Ecto neural progenitor cell (in vitro differentiated cells): ENCODE data around the gene PEAK1.

Source experiments
- DNase-seq: peaks from one replicate; pipeline ENCODE4 v3.0.0-alpha.2; 2018; ENCODE audit warnings: low spot score

PEAK1 gene

DNA sequence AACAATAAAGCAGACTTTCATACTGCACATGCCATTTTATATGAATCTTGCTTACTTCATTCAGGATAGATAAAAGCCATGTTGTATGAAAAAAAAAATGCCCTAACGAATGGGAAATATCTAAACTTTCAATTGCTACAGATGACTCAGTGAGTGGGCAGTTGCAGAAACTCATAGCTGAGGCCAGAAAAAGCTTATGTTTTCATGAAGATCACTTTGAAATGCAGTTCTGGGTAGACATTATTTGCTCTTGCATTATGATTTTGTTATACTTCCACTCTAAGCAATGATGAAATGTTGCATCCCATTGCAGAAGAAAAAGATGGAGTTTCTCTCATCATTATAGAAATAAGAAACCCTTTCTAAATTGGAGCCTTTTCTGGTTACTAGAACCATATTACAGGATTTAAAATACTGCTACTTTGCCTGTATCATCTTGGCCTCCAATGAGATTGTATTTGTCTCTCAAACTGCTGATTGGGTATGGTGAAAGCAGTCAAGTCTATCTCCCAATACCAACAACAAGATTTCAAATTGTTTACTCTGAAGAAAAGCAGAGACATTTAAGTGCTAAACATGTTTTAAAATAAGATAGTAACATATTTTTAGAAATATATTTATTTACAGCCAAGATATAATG, 17.0 kb downstream of the PEAK1 start:
- no peak for DNase-seq

DNA sequence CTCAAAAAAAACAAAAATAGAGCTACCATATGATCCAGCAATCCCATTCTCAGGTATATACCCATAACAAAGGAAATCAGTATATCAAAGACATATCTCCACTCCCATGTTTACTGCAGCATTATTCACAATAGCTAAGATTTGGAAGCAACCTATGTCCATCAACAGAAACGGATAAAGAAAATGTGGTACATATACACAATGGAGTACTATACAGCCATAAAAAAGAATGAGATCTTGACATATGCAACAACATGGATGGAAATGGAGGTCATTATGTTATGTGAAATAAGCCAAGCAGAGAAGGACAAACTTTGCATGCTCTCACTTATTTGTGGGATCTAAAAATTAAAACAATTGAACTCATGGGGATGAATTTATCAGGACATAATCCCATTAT, 19.6 kb downstream of the PEAK1 start:
- DNase-seq = no peak

DNA sequence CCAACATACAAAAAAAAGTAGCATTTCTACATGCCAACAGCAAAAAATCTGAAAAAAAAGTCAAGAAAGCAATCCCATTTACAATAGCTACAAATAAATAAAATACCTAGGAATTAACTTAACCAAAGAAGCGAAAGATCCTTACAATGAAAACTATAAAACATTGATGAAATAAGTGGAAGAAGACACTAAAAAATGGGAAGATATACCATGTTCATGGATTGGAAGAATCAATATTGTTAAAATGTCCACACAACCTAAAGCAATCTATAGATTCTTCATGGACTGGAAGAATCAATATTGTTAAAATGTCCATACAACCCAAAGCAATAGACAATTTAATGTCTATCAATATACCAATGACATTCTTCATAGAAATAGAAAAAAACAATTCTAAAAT, 21.0 kb downstream of the PEAK1 start:
- DNase-seq = no peak

DNA sequence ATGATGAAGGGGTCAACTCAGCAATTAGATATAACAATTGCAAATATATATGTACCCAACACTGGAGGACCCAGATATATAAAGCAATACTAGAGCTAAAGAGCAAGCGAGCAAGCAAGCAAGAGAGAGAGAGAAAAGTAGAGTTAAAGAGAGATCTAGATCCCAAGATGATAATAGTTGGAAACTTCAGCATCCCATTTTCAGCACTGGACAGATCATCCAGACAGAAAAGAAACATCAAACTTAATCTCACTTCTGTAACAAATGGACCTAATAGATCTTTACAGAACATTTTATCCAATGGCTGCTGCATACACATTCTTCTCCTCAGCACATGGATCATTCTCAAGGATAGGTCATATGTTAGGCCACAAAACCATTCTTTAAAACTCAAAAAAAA, 23.2 kb downstream of the PEAK1 start:
- no peak for DNase-seq

DNA sequence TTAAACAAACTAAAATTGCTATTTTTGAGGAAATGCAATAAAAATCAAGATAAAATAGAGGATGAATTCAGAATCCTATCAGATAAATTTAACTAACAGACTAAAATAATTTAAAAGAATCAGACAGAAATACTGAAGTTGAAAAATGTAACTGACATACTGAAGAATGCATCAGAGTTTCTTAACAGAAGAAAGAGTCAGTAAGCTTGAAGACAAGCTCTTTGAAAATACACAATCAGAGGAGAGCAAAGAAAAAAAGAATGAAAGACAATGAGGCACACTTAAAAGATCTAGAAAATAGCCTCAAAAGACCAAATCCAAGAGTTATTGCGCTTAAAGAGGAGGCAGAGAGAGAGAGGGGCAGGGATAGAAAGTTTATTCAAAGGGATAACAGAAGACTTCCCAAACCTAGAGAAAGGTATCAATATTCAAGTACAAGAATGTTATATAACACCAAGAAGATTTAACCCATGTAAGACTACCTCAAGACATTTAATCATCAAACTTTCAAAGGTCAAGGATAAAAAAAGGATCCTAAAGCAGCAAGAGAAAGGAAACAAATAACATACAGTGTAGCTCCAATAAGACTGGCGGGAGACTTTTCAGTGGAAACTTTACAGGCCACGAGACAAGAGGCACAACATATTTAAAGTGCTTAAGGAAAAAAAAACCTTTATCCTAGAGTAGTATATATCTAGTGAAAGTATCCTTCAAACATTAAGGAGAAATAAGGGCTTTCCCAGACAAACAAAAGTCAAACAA, 24.7 kb downstream of the PEAK1 start:
- no peak for DNase-seq

DNA sequence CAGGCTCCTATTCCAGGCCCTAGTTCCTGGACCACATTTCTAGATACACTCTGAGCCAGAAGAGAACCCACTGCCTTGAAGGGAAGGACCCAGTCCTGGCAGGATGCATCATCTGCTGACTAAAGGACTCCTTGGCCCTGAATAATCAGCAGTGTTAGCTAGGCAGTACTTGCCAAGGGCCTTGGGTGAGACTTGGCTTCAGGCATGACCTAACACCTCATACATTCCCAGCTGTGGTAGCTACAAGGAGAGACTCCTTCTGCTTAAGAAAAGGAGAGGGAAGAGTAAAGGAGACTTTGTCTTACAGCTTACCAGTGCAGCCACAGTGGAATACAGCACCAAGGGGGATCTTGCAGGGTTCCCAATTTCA, 26.4 kb downstream of the PEAK1 start:
- DNase-seq = no peak

DNA sequence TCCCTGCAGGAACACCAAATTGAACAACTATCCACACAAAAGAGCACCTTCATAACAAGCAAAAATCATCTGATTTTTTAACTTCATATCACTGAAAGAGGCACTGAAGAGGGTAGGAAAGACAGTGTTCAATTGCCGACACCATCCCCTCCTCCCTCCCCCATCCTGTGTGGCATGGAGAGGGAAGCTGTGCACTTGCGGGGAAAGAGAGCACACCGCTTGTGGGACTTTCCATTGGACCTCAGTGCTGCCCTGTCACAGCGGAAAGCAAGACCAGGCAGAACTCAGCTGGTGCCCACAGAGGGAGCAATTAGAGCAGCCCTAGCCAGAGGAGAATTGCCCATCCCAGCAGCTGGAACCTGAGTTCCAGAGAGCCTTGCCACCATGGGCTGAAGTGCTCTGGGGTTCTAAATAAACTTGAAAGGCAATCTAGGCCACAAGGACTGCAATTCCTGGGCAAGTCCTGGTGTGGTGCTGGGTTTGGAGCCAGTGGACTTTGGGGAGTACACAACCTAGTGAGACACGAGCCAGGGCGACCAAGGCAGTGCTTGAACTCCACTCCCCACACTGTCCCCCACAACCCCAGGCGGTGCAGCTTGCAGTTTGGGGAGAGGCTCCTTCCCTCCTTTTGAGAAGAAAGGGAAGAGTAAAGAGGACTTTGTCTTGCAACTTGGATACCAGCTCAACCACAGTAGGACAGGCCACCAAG, 27.0 kb downstream of the PEAK1 start:
- DNase-seq = no peak

DNA sequence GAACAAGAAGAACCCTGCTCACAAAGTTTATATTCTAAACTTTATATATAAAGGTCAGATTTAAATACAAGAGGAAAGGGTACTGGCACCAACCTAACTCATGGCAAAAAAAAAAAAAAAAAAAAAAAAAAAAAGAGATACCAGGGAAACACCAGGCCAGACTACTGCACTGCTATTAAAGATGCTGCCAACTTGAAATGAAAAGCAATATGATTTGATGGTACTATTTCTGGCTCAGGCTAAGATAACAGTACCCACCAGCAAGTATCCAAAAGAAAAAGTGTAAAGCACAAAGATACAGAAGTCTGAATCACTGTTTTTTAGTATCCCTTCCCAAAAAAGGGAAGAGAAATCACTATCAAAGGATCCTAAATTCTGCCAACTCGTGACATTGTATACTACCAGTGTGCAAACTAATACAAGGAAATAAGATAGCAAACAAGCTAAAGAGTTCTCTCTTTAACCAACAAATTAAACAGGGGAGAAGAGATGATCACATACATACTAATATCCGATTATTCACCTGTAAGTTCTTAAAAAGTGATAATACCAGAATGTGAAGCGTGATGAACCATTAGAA, 28.4 kb downstream of the PEAK1 start:
- DNase-seq = no peak

DNA sequence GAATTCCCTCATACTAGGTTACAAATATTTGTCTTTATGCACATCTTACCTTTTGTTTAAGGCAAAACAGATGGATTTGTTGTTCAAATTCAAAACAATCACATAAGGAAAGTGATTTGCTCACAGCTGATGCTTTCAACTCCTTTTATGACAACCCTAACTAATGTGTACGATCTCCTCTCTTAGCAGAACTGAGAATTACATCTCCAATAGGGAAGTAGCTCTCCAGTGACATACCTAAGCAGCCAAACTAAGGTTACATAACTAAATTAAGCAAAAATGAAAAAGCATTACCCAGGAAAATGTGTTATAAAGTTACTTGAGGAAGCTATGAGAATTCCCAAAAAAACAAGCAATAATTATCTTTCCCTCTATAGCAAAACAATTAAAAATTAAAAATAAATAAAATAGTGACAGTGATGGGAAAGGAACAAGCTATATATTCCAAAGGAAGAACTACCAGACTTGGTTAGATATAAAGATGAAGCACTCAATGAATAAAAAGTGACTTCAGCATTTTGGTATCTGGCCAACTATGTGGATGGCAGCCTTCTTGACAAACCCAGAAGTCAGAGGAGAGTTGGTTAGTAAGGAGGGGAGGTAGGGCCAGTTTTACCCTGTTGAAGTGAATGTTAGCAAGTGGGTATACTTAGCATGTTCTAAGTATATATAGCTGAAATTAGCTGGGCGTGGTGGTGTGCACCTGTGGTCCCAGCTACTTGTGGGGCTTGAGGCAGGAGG, 32.4 kb downstream of the PEAK1 start:
- no peak for DNase-seq

DNA sequence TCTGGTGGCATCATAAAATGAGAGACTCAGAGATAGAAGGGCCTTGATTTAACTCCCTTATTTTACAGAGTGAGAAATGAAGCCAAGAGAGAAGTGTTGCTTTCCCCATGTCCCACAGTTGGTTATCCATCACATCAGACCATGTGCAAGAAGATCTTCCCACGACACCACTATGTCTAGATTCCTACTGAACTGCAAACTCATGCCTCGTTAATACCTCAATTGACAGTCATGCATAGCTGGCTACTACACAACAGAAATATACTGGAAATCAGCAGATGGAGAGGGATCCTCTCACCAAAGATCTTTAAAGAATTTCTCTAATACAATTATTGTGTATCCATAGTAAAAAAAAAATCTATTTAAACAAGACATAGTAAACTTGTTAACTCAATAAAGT, 33.3 kb downstream of the PEAK1 start:
- DNase-seq = no peak

DNA sequence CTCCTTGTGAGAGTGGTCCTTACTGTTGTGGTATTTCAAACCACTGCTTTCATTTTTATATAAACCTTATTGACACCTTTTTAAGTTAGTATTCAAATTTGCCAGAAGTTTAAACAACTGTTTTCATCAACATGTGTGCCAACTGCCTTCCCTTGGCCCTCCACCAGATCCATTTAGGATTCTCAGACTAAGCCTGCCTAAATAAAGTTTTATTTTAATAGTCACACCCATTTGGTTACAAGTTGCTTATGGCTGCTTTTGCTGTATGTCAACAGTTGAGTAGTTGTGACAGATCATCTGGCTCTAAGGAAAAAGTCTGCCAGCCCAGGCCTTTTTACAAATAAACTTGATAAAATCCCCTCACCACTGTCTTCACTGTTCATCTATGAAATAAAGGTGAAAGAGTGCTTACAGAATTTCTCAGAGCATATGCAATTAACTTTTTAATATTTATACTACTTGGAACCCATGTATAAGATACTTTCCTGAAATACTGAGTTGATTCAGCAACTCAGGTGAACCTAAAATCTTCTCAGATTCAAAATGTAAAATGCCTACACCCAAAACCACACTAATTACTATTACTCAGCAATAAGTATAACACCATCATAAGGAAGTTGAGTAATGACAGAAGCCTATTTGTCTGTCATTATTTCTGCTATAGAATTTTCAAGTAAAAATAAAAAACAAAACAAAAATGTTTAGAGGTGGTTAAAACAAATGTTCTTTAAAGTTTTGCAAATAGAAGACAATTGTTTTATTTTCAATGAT, 35.1 kb downstream of the PEAK1 start:
- DNase-seq = no peak

DNA sequence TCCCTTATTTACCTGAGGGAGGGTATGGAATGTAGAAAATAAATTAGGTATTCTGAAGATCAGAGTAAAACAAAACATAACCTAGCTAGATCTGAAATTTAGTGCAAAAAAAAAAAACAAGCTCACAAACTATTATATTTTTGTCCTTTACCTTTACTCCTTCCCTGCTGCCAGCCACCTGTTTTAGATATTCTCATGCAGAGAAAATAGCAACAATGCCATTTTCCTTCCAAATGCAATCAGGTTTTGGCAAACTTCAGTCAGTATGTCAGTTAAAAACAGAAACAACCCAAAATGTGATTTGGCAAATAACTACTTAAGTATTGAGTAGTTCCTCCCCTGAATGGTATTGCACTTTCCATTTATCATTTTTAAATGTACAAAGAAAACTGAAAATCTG, 35.8 kb downstream of the PEAK1 start:
- no peak for DNase-seq

DNA sequence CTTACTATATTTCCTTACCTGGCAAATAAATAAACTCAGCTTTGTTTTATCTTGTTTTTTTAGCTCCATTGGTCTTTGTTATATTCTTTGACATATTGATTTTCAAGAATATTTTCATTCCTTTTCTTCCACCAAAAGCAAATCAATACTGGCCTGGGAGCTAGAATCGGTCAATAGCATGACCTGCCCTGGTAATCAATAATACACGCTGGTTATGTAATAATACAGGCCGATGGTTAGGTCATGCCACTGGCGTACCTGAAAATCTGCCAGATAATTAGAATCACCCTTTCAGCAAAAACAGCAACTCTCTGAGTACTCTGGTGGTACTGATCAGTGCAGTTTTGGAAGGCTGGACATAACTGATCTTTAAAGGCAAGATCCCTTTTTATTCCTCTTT, 39.9 kb downstream of the PEAK1 start:
- DNase-seq = no peak

DNA sequence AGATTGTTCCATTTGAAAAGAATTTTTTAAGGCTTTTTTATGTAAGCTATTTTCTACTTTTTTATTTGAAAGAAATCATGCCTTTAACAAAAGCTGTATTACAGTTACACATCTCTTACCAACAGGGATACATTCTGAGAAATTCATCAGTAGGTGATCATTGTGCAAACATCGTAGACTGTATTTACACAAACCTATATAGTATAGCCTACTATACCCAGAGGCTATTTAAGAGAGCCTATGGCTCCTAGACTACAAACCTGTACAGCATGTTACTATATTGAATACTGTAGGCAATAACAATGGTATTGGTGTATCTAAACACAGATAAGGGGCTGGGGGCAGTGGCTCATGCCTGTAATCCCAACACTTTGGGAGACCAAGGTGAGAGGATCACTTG, 43.1 kb downstream of the PEAK1 start:
- DNase-seq = no peak

DNA sequence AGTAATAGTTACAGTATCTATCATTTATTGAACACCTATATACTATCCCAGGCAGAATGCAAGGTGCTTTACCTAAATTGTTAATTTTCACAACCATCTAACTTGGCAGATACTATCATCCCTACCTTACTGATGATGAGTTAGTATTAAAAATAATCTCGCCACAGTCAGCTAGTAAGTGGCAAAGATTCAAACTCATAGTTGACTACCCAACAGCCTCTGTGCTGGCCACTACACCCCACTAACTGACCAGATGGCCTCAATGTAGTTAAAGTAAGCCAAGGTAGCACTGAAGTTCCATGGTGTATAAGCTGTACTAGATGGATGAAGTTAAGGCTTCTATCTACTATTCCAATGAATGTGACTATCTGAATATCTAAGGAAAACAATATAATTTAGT, 44.8 kb downstream of the PEAK1 start:
- DNase-seq = no peak

DNA sequence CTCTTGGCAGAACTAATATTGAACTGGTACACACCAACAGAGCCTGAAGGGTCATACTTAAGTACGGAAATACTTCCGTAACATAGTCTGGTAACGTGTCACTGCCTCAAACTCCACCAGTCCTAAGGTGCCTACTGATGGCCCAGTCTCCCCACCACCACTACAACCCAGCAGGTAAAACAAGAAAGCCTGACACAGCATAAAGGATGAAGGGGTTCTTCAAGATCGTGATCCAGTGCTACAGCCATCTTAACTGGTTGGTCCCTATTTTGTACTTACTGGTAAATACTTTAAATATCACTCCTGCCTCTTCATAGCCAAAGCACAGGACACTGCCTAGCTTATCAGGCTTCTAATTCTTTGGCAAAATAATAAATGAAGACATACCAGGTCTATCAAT, 46.5 kb downstream of the PEAK1 start:
- no peak for DNase-seq

DNA sequence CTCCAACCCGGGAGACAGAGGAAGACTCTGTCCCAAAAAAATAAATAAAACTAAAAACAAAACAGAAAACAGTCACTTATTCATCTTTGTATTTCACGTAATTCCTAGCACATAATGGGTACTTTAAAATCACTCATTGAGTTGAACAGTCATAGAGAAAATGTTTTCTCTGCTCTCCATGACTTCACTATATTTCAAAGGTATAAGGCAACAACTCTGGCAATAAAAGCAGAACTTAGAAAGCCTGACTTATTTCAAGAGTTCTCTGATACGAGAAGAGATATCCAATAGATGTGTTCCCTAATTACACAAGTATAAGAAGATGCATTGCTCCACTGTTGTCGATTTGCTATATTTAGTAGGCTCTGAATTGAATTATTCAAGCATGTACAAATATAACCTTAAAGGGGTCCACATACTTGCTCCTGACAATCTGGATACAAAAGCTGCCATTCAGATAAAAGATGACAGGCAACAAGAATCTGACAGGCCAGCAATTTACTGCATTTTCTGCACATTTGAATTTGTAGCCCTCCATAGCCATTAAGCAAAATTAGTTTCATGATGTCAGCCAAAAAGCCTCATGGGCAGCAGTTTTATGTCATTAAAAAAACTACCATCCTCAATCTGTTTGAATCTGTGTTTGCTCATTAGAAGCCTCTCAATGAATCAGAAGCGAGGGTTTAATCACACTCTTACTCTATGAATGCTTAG, 47.9 kb downstream of the PEAK1 start:
- no peak for DNase-seq

DNA sequence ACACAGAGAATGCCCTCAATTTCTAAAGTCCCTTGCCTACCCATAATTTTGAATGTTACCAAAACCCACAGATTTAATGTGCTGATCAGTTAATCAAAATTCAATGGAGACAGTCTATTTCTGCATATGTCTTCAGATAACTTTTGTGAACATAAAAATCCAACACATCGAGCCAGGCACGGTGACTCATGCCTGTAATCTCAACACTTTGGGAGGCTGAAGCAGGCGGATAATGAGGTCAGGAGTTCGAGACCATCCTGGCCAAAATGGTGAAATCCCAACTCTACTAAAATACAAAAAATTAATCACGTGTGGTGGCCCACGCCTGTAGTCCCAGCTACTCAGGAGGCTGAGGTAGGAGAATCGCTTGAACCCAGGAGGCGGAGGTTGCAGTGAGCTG, 49.3 kb downstream of the PEAK1 start:
- DNase-seq = no peak

DNA sequence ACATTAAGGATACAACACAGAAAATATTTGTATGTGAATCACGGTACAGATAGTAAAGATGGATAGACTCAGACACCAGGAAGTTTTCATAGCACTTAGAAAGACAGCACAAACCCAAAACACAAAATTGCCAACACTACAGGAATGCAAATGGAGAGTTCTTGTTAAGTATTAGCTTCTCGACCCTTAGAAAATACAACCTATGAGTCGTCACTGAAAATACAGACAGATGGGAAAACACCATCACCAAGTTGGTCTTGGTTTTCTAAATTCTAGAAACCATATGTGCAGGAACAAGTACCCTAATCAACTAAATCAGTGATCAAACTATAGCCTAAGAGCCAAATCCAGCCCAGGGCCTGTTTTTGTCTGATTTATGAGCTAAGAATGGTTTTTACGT, 50.7 kb downstream of the PEAK1 start:
- DNase-seq = no peak

DNA sequence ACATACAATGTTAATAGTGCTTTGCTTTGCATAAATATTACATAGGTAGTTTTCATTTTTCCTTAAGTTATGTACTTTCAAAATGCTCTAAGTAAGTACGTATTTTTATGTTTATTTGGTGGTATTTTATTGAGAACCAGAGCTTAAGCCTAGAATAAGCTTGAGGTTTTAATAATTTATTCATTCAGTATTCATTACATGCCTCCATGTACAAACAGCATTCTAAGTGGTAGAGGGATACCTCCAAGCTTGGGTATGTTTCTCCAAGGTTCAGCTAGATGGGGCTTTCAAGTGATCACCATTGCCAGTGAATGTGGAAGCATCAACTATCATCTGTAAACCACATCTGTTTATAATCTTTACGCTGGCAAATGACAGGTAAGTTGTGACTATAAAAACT, 52.3 kb downstream of the PEAK1 start:
- no peak for DNase-seq

DNA sequence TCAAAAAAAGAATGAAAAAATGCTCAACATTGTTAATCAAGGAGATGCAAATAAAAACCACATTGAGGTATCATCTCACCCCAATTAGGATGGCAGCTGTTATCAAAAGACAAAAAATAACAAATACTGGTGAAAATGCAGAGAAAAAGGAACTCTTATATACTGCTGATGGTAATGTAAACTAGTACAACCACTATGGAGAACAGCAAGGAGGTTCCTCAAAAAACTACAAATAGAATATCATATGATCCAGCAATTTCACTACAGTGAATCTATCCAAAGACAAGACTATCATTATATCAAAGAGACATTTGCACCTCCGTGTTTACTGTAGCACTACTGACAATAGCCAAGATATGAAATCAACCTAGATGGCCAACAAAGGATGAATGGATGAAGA, 58.4 kb downstream of the PEAK1 start:
- no peak for DNase-seq
